ENCODE measurements around the gene SYNJ2.
"Not testable (repeated sequence)": the region's sequence is repeated elsewhere in the genome, so short reads cannot be mapped to it uniquely, and the experiment has no call there.

Gene SYNJ2

DNA sequence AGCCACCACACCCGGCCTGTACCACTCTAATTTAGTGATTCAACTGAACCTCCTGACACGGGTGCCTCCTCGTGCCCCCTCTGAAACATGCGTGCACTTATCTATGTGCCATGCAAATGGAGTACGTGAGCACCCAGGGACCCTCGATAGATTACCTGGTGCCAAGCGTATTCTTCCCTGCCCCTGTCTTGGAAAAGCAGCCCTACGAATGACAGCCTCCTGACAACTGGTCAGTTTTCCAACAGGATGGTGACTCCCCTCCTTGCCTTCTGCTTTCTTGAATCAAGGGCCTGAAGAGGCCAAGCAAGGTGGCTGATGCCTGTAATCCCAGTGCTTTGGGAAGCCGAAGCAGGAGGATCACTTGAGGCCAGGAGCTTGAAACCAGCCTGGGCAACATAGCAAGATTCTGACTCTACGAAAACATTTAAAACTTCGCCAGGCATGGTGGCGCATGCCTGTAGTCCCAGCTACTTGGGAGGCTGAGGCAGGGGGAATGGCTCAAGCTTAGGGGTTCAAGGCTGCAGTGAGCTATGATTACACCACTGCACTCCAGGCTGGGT is 25.4 kb upstream of the SYNJ2 start:
- no peak for DNase-seq (ENCODE audit: low read depth)

DNA sequence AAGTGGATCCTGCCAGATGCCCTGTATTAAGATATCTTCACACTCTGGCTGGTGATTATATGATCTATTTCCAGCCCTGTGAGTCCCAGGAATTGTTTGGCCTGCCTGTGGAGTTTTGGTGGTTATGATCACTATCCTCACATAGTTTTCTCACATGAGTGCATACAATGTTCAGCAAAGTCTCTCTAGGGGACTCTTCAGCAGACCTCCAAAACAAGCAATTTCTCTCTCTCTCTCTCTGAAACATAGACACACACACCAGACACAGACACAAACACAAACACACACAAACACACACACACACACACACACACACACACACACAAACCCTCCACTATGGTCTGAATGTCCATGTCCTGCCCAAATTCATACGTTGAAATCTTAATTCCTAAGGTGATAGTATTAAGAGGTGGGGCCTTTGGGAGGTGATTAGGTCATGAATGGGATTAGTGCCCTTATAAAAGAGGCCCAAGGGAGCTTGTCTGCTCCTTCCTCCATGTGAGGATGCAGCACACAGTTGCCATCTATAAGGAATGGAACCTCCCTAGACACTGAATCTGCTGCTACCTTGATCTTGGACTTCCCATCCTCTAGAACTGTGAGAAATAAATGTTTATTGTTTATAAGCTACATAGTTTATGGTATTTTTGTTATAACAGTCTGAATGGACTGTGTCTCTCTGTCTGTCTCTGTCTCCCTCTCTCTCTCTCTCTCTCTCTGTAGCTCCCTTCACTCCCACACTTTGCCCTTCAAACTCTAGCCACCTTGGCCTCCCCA is 22.0 kb upstream of the SYNJ2 start:
- DNase-seq (ENCODE audit: low read depth) = no peak

DNA sequence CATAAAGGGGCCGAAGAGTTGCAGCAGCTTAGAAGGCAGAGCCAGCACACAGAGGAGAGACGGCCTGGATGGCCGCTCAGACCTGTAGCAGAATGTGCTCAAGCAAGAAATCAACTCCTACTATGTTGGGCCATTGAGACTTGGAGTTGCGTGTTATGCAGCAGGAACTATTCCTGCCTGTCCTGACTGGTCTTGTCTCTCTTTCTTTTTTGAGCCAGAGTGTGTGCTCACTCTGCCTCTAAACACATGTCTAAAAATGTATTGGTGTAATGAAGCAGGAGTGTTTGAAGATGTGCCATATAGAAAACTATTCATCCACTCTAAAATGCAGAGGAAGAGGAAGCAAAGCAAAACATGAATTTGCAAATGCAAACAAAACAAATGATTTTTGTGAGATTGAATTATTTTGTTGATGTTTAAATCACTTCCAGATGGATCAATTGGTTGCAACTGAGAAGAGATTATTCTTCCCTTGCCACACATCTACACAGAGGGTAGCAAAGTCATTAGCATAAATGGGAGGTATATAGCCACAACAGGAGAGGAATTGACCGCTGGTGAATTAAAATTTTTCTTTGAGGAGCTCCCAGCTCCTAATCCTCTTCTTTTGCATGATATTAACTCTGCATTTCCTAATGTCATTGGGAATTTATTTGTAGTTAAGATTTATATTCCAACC is 20.4 kb upstream of the SYNJ2 start:
- no peak for DNase-seq (ENCODE audit: low read depth)

DNA sequence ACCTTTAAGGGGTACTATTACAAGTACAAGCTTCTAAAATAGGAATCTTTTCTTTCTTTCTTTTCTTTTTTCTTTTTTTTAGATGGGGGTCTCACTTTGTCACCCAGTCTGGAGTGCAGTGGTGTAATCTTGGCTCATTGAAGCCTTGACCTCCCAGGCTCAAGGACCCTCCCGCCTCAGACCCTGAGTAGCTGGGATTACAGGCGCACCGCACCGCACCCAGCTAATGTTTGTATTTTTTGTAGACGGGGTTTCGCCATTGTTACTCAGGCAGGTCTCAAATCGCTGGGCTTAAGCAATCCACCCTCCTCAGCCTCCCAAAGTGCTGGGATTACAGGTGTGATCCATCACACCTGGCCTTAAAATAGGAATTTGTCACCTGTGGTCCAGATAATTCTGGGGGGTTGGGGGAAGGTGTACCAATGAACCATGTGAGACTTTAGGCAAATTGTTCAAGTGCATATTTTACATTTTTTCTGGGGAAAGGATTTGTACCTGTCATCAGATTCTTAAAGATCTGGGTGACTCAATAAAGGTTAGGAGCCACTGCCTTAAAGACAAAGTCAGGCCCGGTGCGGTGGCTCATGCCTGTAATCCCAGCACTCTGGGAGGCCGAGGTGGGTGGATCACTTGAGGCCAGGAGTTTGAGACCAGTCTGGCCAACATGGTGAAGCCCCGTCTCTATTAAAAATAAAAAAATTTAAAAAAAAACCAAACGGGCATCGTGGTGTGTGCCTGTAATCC is 19.7 kb upstream of the SYNJ2 start:
- DNase-seq (ENCODE audit: low read depth) = no peak

DNA sequence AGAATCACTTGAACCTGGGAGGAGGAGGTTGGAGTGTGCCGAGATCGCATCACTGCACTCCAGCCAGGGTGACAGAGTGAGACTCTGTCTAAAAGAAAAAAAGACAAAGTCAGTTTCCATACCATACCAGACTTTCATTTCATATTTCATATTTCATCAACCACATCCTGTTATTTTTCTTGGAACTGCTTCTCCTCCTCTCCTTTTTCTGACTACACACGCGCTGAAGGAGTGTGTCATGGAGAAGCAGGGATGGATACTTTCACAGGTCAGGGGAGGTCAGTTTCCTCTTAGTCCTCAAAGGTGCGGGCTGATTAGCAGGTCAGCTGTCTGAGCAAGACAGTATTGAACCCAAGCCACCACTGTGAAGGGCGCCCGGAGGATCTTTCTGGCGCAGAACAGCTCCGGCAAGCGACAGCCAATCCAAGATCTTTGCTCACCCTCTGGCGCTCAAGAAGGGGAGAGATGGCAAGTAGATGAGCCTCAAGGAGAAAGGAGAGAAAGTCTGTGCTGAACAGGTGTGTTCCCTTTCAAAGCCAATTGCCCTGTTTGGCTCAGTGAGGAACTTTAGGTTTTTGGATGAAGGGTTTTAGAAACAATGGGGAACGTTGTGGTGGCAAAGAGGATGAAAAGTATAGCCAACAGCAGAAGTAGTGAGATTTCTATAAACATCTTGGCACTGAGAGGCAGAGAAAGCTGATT is 18.9 kb upstream of the SYNJ2 start:
- no peak for DNase-seq (ENCODE audit: low read depth)

DNA sequence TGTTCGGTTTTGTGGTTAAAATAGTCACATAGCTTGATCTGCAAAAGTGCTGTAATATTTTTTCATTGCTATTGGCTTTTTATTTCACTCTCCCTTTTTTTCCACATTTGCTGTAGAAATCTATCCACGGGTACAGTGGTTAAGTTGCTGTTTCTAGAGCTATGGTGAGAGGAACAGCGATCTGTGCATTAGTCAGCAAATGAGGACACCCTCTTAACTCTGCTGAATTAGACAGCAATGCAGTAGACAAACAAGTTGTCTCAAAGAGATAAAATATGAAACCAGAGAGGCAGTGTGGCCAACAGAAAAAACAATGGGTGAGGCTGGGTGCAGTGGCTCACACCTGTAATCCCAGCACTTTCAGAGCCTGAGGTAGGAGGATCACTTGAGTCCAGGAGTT is 17.6 kb upstream of the SYNJ2 start:
- DNase-seq (ENCODE audit: low read depth) = no peak

DNA sequence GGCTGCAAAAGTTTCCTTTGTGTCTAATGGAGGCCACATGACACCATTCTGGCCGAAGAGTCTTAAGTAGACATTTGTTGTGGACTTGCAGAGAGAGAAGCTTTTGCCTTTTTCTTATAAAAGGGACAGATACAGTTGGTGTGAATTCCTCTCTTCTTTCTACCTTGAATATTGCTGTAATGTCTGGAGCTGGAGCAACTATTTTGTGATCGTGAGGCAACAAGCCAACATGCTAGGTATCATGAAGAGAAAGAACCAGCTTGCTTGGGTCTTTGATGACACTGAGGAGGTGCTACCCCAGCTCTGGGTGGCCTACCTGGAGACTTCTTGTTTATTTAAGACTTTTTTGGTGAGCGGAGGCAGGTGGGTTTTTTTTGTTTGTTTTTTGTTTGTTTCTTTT is 16.3 kb upstream of the SYNJ2 start:
- no peak for DNase-seq (ENCODE audit: low read depth)

DNA sequence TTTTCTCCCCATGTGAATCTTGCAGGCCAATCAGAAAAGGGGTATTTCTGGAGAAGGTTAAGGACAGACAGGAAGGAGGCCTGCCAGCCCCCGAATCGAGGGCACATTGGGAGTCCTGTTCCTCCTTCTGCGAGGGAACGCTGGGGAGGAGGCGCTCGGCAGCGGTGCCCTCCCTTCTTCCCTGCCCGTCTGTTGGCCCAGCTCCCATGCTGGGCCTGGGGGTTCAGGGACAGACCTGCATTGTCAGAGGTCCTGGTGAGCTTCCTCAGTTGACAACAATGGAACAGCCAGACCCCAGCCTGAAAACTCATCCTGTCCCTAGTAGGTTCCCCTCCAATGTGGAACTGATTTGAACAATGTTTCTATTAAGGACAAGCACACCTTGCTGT is 15.1 kb upstream of the SYNJ2 start:
- DNase-seq (ENCODE audit: low read depth) = no peak

DNA sequence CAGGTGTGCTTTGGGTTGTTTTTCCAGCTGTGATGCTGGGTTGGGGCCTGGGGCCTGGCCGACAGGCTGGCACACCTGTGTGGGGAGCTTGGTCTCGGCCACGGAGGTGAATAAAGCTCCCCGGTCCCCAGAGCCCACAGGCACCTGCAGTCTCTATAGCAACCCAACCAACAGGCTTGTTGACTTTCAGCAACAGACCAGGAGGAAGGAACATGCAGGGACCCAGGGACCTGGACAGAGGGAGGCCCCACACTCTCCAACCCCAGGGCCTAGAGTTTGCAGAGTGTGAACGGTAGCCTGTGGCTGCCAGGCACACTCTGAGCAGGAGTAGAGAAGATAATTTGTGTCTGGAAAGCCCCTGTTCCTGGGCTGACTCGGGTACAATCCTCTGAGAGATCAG is 14.6 kb upstream of the SYNJ2 start:
- DNase-seq (ENCODE audit: low read depth) = no peak

DNA sequence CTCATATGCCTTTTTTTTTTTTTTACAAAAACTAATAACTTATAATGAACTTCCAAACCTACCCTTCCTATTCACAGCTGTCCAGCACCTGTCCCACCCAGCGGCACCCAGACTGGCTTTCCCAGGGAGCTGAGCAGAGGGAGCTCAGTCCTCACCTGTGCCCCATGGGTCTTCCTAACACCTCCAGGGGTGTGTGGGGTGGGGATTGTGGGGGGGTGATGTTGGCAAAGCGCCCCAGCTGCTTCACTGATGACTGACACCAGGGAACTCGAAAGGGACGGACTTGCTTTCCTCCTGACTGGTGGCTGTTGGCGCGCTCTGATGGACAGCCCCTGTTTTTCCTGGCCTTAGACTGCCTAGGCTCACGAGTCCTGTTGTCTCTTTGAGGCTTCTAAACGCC is 14.2 kb upstream of the SYNJ2 start:
- DNase-seq (ENCODE audit: low read depth) = no peak

DNA sequence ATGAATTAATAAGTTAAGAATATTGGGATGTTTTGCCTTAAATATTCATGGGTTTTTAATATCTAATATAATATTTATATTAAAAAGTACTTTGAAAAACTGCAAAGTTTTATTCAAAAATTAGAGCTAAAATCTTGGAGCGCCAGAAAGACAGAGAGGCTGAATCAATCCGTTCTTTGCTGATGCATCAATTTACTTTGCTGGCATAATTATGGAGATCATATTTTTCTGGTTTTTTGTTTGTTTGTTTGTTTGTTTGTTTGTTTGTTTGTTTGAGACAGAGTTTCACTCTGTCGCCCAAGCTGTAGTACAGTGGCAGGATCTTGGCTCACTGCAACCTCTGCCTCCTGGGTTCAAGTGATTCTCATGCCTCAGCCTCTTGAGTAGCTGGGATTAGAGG is 9.5 kb upstream of the SYNJ2 start:
- not testable (repeated sequence) for DNase-seq (ENCODE audit: low read depth)

DNA sequence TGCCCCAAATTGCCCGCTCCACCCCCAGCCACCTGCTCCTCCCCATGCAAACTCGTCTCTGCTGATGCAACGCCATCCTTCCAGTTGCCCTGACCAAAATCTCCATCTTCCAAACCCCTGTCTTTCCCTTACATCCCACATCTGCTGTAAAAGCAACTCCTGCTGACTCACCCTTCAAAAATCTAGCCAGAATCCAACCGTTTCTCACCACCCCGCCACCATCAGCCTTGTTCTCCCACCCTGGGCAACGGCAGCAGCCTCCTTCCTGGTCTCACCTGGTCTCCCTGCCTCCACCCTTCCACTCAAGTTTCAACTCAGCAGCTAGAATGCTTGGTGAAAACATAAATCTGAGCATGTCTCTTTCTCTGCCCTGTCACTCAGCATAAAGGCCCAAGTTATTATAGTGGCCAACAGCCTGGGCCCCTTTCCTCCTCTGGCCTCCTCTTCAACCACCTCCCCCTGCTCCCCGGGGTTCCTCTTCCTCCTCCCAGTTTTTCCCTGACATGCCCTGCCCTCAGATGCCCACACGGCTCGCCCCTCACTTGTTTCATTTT is 7.2 kb upstream of the SYNJ2 start:
- DNase-seq (ENCODE audit: low read depth) = no peak

DNA sequence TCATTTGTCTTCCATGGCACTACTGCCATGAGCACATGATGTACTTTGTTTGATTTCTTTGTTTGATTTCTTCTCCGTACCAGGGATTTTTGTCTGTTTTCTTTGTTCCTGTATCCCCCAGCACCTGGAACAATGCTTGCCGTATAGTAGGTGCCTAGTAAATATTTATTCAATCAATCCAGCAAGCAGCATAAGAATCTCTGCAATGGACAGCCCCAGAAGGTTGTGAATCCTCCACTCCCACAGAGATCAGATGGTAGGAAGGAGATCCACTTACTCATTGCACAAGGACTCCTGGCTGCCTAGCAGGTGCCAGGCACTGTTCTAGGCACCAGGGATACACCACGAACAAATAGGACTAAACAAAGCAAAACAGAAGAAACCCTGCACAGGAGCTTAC is 6.7 kb upstream of the SYNJ2 start:
- no peak for DNase-seq (ENCODE audit: low read depth)

DNA sequence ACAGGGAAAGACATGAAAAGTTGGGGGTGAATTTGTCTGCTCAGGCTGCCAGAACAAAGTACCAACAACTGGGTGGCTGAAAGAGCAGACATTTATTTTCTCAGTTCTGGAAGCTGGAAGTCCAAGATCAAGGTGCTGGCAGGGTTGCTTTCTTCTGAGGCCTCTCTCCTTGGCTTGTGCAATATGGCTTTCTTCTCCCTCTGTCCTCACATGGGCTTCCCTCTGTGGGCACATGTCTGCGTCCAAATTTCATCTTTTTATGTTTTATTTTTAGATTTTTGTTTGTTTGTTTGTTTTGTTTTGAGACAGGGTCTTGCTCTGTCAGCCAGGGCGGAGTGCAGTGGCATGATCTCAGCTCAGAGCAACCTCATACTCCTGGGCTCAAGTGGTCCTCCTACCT is 6.2 kb upstream of the SYNJ2 start:
- no peak for DNase-seq (ENCODE audit: low read depth)

DNA sequence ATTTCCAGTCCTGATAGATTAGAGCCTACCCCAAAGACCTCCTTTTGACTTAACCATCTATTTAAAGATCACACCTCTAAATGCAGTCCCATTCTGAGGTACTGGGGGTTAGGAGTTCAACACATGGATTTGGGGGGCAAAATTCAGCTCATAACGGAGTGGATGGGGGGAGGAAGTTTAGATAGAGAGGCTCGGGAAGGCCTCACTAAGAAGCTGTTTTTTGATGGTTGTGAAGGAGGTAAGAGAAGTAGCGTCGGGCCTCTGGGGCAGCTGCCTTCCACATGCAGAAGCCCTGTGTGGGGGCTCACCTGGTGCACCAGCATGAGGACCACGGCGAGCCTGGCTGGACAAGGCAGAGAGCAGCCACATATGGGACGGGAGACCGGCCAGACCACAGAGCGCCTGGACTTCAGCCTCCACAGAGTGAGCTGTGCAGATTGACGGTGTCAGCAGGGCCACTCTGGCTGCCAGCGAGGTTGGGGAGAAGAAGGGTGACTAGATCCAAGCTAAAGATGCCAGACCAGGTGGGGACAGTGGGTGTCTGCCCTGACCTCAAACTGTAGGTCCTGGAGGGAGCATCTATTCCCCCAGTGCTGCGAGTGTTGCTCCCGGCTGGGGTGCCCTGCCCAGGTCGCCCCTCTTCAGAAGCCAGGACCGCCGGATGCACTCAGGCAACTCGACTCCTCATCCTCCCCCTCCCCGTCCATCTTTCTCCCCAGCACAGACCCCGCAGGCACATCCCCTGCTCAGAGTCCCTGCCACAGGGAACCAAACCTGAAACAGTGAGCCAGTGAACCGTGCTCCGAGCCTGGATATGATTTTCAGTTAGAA is 5.1 kb upstream of the SYNJ2 start:
- DNase-seq (ENCODE audit: low read depth) = no peak

DNA sequence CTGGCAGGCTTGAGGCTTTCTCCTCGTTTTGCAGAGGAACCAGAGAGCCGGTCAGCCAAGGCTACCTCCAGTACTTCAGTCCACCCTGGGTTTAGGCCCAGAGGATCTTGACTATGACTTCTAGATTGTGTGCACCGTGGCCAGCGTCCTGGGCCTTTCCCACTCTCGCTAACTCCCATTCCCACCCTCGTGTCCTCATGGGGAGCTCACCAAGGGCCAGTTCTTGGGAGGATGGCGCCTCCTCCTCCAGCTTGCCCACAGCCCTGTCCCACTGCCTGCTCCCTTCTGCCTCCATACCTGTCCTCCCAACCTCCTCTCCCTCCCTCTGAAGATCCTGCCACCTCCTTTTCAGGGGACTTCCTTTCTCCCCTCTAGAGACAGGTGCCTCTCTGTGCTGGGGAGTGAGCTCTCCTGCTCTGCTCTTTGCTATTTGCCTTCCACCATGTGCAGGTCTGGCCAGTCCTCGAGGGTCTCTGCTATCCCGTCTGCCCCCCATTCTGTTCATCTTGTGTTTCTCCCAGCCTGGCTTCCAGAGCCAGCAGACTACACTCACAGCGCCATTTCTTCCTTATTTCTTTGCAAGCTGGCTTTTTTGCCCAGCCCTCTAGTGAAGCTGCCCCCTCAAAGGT is 4.4 kb upstream of the SYNJ2 start:
- no peak for DNase-seq (ENCODE audit: low read depth)

DNA sequence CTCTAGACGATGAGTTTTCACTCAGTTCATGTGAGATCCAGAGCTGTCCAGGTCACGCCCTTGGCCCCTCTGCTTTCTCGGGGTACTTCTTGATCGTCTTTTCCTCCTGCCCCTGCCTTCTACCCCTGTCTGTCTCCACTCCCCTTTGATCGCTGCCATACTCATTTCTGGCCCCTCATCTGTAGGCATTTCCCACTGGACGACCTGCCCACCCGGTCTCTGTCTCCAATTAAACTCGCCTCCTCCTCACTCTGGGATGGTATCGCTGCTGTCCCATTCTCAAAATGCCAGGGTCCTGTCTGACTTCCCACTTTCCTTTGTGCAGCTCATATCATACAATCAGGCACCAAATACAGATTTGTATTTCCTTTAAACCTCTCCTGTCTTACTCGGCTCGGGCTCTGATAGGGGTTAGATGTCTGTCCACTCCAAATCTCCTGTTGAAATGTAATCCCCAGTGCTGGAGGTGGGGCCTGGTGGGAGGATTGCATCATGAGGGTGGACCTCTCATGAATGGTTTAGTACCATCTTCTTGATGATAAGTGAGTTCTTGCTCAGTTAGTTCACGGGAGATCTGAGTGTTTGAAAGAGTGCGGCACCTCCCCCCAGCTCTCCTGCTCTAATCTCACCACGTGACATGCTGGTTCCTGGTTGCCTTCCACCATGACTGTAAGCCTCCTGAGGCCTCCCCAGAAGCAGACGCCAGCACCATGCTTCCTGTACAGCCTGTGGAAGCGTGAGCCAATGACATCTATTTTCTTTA is 3.5 kb upstream of the SYNJ2 start:
- DNase-seq (ENCODE audit: low read depth) = no peak

DNA sequence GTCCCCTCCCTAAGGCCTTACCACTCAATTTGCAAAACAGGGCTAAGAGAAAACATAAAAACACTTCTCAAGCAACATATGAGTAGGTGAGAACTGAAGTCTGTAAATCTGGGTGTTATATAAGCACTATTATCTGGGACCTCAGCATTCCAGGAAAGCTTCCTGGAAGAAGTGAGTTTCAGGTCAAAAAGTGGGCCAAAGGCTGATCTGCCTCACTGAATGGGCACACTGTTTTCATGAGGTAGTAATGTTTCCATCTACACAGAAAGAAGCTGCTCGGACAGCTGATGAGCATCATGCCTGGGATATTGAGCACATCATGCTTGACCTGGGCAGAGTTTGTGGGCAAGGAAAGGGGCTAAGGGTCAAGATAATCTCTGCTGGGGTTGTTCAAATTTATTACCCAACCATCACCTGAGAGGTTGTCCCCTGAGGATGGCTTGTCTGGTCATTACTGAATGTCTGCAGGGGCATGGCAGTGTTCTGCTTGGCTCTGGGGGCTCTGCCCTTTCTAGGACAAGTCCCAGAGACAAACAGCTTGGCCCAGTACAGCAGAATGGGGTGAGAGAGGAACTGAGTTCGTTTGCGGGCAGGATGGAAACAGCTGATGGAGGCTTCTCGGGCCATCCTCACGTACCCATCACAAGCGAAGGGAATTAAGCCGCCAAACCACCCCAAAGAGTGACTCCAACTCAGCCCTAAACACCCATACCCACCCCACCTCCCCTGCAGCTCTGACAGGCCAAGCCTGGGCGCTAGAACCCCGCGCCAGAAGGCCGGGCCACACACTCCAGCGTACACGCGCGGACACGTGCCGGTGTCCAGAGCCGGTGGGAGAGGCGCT is 1.2 kb upstream of the SYNJ2 start:
- DNase-seq (ENCODE audit: low read depth) = no peak

DNA sequence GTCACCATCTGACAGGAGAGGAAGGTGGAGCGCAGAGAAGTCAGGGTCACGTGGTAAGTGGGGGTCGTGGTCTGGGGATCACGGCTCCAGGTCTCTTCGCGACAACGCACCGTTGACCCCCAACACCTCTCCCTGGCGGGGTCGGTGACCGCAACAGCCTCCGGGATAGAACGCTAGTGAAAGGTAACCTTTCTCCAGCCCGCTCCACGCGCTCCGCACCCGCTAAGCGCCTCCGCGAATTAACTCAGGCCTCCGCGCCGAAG is 600 bp upstream of the SYNJ2 start:
- DNase-seq (ENCODE audit: low read depth) = no peak
